NCI-H2107 (cell line): Measurements from ENCODE around the gene PSMD2.
"Not testable (repeated sequence)": the region's sequence is repeated elsewhere in the genome, so short reads cannot be mapped to it uniquely, and the experiment has no call there.

Source experiments
- DNase-seq: peaks from one replicate; lab custom pipeline; 2025; lab: John Stamatoyannopoulos, UW

Gene PSMD2

DNA sequence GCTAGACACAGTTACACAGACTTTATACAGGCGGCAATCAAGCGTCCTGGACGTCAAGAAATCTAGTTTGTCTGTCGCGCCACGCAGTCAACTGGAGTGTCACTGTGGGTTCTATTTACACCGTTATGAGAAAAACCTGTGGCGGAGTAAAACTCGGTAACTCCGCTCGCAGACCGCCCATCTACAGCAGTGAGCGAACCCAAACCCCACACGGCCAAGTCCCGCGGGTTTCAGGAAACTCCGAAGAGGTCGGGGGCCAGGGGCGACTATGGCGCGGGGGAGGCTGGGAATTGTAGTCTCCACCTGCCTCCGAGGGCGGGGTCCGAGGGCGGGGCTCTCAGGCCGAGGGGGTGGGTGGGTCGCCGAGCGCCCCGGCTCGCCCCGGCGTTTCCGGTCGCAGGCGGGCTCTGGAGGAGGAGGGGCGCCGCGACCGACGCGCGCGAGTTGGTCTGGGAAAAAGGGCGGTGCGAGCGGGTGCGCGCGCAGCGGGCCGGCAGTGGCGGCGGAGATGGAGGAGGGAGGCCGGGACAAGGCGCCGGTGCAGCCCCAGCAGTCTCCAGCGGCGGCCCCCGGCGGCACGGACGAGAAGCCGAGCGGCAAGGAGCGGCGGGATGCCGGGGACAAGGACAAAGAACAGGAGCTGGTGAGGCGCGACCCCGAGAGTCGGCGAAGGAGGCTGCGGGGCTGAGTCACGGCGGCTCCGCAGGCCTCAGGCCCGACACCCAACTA, at the start of gene PSMD2:
Gene PSMD2 (plus strand): TSS at position 483 of the 729 bp plus-strand sequence. CDS start 26 bp downstream, at position 509.
- peak; percentile 100 for DNase-seq

DNA sequence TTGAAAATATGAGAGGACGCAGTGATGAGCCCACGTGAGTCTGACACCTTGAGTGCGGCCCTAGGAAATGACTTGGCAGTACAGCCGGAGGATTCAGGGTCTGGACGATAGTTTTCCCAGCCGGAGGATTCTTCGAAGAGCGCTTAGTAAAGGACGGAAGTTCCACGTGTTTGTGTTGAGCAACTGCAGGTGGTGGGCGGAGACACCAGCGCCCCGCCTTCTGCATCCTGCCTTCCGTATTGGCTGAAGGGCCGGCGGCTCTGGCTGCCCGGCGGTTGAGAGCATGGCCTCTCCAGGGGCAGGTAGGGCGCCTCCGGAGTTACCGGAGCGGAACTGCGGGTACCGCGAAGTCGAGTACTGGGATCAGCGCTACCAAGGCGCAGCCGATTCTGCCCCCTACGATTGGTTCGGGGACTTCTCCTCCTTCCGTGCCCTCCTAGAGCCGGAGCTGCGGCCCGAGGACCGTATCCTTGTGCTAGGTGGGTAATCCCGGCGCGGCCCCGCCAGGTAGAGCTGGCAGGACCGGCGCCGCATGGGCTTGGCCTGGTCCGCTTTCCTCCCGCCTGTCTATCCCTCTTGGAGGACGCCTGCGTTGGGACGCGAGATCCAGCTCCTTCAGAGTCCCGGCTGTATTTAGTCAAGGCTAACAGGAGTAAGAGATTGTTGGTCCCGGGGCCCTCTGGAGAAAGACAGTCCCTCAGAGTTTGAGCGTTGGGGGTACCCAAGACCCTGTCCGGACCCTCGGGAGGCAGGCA, 49.5 kb upstream of the PSMD2 start, which contains the start of gene EEF1AKMT4:
Gene EEF1AKMT4 (plus strand): TSS at position 261 of the 755 bp plus-strand sequence. CDS start 23 bp downstream, at position 284.
- DNase-seq = peak; percentile 100

DNA sequence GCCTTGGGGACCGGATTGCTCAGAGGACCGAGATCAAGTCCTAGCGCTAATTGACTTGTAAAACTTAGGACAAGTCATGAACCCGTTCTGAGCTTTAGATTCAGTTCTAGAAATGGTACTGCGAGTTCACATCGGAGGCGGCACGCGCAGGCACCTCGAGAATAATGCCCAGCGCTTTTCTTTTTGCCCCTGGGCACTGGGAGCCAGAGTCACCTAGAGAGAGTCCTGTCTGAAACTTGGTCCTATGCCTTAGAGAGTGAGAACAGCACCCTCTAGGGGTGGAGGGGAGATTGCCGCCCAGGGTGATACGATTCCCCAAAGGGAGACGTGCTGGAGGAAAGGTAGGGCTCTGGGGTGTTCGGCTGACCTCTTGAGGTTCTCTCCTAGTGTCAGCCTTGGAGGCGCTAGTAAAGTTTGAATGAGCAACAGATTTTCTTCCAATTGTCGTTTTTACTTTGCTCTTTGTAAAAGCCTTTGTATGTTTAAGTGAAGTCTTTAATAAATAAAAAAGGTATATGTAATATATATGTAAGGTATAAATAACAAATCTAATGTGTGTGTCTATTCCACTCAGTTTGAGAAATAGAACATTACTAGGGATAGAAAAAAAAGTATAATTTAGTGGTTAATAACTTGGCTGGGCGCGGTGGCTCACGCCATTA, 48.7 kb upstream of the PSMD2 start:
- DNase-seq = peak; percentile 98

DNA sequence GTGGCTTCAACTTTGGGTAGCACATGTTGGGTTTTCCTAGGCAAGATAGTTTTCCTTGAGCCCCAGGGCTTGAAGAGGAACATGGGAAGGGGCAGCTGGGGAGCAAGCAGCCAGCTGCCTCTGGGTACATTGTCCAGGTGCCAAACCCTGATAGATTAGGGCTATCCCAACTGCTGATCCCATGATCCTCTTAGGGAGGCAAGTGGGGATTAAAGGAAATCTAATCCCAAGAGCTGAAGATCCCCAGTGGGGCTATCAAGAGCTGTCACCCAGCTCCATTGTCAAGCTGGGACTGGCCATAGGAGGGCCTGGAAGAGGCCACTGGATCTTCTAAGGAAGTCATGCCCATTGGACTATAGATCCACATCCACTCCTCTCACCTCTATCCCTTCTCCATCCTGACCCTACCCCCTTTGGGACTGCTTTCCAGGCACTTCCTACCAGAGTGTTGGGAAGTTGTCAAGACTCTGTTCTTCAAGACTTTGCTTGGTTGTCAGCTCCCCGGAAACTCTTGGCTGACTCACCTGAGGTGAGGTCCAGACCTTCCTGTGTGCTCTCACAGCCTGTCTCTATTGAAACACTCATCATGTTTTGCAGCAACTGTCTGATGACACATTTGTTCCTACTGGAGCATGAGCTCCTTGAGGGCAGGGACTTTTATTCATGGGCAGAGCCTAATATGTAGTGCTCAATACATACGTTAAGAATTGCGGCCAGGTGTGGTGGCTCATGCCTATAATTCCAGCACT, 43.6 kb upstream of the PSMD2 start:
- no peak for DNase-seq

DNA sequence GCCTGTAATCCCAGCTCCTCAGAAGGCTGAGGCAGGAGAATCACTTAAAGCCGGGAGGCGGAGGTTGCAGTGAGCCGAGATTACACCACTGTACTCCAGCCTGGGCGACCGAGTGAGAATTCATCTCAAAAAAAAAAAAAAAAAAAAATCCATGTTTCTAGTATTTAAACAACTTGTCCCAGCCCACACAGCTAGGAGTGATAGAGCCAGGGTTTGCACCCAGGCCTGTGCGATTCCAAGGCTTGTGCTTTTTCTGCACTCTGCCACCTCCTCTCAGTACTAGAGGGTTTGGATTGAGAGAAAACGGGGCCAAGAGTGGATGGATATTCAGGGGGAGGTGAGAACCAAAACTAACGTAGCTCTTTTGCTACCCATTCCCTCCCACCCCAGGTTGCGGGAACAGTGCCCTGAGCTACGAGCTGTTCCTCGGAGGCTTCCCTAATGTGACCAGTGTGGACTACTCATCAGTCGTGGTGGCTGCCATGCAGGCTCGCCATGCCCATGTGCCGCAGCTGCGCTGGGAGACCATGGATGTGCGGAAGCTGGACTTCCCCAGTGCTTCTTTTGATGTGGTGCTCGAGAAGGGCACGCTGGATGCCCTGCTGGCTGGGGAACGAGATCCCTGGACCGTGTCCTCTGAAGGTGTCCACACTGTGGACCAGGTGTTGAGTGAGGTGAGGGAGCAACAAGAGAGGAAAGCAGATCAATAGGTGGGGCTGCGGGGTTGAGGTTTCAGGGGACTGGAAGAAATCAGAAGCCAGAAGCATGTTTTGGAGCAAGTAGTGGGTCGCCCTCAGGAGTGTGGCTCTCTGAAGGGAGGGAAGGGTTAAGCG, 41.7 kb upstream of the PSMD2 start:
- DNase-seq = no peak

DNA sequence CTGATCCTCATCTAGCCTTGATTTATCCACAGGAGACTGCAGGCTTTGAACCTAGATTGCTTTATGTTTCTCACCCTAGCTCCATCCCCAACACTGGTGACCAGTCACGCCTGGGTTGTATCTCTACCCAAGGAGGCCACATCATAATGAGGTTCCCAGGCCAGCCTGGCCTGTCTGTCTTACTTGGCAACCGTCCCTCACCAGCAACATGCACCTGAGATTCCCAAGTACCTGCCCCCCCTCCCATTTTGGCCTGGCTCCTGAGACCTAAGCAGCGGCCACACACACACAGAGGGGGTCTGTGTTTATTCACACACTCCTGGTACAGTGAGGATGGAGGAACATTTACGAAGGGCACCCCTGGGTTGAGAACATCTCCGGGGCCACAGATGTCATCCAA, 40.1 kb upstream of the PSMD2 start:
- no peak for DNase-seq

DNA sequence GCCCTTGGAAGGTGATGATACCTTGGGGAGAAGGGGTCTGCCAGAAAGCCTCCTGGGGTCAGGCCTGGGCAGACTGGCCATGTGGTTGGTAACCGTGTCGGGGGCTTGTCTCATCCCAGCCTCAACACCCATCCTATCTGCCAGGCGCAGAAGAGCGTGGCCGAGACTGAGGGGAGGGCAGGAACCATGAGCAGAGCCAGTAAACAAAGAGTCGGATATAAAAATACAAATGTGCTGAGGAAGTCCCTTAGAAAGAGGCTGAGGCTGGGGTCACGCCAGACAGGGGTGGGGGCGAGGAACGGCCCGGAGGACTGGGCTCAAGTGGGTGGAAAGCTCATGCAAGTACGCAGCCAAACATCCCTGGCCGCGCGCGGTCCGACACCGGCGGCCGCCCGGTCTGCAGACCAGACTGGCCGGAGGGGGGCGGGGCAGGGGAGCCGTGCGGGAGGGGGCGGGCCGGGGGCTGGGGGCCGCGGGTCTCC, 39.6 kb upstream of the PSMD2 start:
- no peak for DNase-seq

DNA sequence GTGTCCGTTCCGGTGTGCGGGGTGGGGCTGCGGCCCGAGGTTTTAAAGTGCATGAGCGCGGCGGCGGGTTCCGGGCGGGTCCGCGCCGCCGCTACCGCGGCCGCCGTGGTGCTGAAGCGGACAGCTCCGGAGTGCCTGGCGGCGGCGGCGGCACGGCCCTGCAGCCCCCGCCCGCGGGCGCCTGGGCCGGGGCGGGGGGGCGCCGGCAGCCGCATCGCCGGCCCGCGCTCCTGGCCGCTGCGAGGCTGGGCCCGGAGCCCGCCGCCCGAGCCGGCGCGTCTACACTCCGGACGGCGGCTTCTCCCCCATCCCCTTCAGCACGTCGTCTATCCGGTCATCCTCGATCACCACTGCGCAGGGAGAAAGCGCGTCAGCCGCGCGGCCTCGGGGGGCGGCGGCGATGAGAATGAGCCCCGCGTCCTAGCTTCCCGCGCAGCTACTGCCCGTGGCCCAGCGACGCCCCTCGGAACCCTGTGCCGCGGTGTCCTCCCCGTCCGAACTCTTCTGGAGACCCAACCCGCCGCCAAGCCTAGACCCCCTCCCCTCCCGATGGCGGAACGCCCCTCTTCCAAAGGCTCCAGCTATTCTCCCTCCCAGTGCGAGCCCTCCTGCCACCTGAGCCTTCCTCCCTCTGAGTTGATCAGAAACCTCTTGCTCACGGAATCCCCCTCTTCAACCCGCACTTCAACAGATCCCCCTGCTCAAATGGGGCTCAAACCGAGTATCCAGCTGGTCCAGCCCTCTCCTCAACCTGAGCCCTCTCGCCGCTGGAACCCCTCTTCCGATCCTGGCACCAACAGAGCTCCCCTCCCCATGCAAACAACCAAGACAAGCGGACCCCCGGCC, 38.9 kb upstream of the PSMD2 start:
- DNase-seq = no peak

DNA sequence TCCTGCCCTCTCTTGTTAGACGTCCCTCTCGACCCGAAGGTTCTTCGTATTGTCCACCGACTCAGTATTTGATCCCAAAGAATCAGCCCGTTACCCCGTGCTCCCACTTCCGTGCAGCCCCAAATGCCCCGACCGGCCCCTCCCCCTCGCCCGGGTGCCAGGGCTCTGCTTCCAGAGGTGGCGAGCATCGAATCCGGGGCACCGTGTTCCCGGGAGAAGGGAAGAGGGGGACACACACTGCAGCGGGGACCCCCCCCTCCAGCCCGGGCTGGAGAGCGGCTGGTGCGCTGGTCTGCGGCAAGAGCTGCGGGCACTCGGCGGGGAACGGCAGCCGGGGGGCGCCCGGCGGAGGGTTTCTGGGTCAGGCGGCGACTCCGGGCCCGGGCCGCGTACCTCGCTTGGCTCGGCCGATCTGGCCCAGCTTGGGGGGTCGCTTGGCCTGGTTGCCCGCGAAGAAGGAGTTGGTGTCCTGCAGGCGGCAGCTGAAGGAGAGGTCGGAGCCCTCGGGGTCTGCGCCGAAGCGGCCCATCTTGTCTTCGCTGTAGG, 38.2 kb upstream of the PSMD2 start:
- DNase-seq = no peak

DNA sequence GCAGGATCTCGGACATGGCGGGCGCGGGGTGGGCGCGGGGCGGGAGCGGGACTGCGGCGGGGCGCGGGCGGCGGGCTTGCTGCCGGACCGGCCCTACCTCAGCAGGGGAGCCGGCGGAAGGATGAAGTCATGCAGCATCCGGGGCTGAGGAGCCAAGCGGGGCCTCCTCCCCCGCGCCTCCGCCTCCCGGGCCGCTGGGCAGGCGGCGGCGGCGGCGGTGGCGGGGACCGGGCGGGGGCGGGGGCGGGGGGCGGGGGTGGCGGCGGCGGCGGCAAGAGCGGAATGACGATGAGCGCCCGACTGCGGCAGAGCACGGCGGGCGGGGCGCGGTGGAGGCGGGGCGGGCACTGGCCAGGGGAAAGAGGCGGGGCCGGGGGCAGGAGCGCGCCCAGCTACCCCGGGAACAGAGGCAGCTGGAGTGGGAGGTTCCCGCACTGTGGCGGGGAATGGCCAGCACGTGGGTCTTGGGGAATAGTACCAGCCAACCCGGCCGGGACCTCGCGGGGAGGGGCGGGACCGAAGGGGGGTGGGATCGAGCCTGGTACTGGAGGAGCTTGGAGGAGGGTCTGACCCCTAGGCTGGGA, 37.7 kb upstream of the PSMD2 start, which contains the start of gene CAMK2N2:
Gene CAMK2N2 (minus strand): TSS at position 284 of the 584 bp plus-strand sequence. CDS start 268 bp downstream, at position 16.
- DNase-seq = peak; percentile 92

DNA sequence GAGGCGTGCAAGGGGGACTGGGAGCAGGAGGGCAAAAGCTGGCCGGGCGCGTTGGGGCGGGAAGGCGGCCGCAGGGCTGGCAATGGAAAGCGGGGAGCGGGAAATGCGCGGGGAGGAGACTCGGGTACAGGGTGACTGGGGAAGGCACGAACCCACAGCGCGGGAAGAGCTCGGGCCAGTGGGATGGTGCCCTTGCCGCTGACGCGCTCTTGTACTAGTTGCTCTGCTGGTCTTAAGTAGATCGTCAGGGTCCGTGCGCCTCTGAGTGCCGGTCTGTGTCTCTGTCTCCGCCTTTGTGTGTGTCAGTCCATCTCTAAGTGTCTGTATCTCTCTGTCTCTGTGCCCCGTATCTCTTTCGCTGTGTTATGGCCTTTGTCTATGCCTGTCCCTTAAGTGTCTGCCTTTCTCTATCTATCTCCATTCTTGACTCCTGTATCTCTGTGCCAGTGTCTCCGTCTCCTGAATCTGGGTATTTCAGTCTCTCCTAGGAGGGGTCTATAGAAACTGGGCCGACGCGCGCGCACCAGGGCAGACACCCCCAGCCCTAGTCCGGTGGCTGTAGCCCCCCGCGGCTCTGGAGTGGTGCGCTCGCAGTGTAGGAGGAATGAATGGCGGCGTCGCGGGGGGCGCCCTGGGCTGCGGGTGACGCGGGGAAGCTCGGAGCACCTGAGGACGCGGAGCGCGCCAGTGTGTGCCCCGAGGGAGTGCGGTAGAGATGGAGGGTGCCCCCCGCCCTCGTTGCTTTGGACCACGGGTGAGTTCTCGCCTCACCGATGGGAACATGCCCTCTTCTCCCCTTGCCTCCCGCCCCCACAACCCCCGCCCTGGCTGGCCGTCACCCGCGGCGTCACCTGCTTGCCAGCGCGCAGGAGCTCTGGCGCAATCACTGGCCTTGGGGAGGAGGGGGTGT, 36.9 kb upstream of the PSMD2 start:
- peak; percentile 55 for DNase-seq

DNA sequence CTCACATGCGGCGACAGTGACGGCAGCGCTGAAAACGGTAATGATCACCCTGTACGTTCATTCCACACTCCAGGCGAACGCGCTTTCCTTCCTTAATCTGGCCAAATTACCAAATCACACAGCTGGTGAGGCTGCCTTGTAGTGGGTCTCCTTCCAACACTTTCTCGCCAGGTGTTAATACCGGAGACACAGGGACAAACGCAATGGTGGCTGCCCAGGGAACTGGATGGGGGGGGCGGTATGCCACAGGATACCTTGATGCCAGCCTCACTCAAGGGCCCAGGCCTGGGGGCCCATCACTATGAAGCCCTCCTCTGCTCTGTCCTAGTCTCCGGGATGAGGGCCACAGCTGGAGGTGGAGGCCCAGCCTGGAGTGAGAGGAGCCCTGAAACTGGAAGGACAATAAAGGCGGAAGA, 36.3 kb upstream of the PSMD2 start:
- peak; percentile 73 for DNase-seq

DNA sequence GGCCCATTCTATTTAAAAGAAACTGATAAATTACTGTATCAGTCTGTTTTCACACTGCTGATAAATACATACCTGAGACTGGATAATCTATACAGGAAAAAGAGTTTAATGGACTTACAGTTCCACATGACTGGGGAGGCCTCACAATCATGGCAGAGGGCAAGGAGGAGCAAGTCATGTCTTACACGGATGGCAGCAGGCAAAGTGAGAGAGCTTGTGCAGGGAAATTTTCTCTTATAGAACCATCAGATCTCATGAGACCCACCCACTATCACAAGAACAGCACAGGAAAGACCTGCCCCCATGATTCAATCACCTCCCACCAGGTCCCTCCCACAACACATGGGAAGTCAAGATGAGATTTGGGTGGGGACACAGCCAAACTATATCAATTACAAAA, 31.8 kb upstream of the PSMD2 start:
- not testable (repeated sequence) for DNase-seq

DNA sequence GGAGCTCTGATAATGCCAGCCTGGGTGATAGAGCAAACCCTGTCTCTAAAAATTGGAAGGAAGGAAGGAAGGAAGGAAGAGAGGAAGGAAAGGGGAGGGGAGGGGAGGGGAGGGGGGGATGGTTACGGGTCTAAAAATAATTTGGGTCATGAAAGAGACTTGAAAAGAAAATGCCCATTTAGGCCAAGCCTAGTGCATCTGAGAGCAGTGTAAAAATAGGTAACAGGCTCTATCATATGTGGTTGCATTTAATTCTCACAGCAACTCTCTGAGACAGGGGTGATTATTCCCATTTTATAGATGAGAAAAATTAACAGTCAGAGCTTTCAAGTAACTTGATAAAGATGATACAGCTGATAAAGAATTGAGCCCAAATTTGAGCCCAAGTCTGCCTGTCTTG, 26.8 kb upstream of the PSMD2 start:
- DNase-seq = no peak

DNA sequence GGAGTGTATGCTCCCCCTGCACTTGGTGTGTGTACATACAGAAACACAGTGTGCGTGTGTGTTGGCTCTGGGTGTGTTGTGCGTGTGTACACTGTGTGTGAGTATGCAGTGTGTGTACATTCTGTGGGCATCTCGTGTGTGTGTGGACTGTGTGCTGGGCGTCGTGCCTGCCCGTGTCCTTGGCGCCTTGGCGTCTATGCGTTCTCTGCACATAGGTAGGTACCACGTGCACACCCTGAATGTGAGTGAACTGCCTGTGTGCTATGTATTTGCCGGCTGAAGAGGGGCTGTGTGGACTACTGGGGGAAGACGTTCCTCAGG, 23.7 kb upstream of the PSMD2 start:
- no peak for DNase-seq

DNA sequence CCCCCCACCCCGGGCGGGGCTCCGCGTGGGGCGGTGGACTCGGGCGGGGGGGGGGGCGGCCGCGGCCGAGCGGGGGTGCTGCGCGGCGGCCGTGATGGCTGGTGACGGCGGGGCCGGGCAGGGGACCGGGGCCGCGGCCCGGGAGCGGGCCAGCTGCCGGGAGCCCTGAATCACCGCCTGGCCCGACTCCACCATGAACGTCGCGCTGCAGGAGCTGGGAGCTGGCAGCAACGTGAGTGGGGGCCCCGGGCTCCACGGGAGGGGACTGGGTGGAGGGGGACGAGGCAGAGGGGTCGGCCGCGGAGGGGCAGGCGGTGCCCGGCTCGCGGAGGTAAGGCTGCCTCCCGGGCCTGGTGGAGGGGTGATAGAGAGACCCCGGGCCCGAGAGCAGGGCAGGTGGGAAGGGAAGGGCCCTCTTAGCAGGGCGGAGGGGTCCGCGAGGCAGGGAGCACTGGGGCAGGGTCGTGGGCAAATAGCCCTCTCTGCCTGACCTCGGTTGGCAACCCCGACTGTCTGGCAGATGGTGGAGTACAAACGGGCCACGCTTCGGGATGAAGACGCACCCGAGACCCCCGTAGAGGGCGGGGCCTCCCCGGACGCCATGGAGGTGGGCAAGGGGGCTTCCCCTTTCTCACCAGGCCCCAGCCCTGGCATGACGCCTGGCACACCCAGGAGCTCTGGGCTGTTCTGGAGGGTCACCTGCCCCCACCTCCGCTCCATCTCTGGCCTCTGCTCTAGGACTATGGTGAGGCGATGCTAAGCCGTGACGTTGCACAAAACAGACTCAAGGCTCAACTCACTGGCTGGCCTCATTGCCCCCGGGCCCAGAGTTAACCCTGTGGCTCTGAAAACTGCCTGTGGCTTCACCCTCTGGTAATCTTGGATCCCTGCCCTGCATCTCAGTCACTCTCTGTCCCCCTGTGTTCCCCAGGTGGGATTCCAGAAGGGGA, 22.8 kb upstream of the PSMD2 start, which contains the start of gene ECE2:
Gene ECE2 (plus strand): TSS at position 62 of the 950 bp plus-strand sequence. CDS start 132 bp downstream, at position 194.
- DNase-seq = no peak

DNA sequence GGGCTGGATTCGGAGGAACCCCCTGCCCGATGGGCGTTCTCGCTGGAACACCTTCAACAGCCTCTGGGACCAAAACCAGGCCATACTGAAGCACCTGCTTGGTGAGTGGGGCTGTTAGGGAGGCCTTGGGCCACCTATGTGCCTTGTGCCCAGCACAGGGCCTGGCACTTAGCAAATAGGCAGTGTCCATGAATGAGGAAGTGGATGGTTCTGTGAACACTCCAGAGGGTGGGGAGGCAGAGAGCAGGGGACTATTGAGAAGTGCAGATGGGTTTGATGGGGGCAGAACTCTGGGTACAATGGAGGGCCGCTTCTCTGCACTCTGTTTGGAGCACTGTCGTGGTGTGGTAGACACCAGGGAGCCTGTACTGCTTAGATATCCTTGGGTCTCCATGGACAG, 21.7 kb upstream of the PSMD2 start:
- DNase-seq = no peak
